Measurements from ENCODE around the gene WWOX.

Gene WWOX

DNA sequence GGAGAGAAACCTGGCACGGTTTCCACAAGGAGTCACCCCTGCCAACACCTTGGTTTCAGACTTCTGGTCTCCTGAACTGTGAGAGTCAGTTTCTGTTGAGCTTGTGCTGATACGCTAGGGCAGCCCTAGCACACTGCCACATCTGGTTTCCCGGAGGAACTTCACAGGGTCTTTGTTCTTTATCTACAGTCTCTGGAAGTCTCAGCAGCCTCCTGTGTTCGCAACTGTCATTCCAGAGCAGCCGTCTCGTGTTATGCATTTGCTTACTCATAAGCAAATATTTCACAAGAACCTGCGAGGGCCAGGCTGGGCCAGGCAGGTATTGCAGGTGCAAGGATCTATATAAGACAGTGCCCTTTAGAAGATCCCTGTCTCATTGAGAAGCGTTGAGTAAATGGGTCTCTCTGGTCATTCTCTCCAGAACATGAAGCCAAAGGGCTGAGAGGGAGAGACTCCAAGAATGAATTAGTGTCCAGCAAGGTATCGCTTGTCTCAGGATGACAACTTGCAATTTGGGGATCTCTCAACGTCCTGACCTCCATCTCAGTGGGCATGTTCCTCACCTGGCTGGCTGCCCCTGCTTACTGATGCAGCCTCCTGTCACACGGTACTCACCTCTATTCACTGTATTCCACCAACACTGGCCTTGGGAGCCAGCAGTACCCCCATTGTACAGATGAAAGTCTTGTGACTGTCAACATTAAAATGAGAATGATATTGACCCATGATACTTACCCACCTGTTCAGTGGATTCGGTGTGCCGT, 141.2 kb downstream of the WWOX start:
- no peaks in the 10 kb centered on the region for H3K9me3 Mint-ChIP-seq

DNA sequence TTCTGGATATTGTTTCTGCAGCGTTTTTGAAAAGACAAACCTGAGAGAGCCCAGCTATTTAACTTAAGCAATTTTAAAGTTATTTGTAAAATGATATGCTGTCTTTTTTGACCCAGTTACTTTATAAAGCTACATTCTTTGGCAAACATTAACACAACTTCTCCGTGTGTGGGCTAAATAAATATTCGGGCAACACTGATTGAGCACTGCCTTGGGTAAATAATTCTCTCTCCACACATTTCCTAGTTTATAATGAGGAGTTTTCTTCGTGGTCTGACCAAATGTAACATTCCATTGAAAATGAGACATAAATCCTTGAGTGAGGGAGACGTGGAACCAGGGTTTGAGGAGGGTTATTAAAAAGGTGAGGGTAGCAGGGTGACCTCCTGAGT, 142.8 kb downstream of the WWOX start:
- H3K27me3 Mint-ChIP-seq, result no peaks in the 10 kb centered on the region
- no peak overlapping the region for H3K27ac Mint-ChIP-seq
- no peaks in the 10 kb centered on the region for H3K9me3 Mint-ChIP-seq
- no peak overlapping the region for H3K4me3 Mint-ChIP-seq
- peaks cover 8% of the 10 kb centered on the region for H3K36me3 Mint-ChIP-seq
- no peaks in the 10 kb centered on the region for H3K4me1 Mint-ChIP-seq

More for the DNA sequence above, 141.2 kb downstream of the WWOX start:
- no peak overlapping the region for H3K4me3 Mint-ChIP-seq
- no peak overlapping the region for H3K27ac Mint-ChIP-seq
- H3K4me1 Mint-ChIP-seq, result no peaks in the 10 kb centered on the region
- H3K27me3 Mint-ChIP-seq, result no peaks in the 10 kb centered on the region
- peaks cover 6% of the 10 kb centered on the region for H3K36me3 Mint-ChIP-seq

DNA sequence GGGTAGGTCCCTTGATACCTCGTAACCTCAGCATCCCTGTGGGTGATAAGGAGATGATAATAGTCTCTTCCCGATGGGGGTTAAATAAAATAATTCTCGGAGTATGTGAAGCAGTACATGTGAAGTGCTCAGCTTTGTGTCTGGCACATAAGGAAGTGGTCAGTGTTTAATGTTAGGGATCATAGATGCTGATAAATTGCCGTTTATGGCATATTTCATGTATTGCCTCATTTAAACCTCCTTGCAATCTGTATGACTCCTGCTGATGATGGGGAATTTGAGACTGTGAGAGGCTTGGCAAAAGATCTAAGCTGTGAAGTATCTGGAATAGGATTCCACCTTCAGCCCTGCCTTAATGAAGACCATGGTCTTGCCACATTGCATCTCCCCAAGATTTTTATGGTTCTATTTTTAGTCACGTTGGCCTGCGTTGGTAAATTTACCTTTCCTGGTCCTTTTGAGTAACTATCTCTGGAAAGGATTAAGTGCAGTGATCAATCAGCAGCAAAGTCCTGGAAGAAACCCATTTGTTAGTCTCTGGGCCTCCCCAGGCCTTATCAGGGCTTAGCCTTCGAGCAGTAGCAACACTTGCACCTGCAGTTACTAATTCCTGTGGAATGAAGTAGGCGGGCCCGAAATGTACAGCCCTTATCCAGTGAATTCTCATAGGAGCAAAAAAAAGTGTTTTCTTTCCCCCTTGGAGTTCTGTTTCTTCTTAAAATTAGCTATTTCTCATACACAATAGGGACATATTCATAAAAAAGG, 144.9 kb downstream of the WWOX start:
- H3K9me3 Mint-ChIP-seq, result no peaks in the 10 kb centered on the region
- H3K4me1 Mint-ChIP-seq, result no peaks in the 10 kb centered on the region
- H3K27me3 Mint-ChIP-seq, result no peaks in the 10 kb centered on the region
- no peak overlapping the region for H3K27ac Mint-ChIP-seq
- no peak overlapping the region for H3K4me3 Mint-ChIP-seq
- peaks cover 11% of the 10 kb centered on the region for H3K36me3 Mint-ChIP-seq

DNA sequence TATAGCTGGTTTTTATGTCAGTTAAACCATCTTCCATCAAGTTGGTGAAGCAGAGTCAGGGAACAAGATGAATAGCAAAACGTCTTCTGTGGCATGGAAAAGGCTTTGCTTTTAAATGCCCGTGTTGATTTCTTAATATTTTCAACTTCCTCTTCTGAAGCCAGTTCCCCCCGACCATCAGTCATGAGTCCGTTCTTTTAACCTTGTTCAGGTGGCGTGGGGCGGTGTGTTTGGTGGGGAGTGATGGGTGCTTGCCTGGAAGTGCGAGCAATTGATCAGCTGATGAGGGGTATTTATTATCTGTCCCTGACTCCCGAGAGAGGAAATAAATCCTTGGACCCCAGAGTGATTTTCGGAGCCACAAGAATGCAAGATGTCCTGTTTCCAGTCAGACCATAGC, 147.1 kb downstream of the WWOX start:
- H3K36me3 Mint-ChIP-seq, result peaks cover 7% of the 10 kb centered on the region
- H3K27me3 Mint-ChIP-seq, result no peaks in the 10 kb centered on the region
- H3K4me3 Mint-ChIP-seq, result no peak overlapping the region
- H3K9me3 Mint-ChIP-seq, result no peaks in the 10 kb centered on the region
- no peaks in the 10 kb centered on the region for H3K4me1 Mint-ChIP-seq
- no peak overlapping the region for H3K27ac Mint-ChIP-seq

DNA sequence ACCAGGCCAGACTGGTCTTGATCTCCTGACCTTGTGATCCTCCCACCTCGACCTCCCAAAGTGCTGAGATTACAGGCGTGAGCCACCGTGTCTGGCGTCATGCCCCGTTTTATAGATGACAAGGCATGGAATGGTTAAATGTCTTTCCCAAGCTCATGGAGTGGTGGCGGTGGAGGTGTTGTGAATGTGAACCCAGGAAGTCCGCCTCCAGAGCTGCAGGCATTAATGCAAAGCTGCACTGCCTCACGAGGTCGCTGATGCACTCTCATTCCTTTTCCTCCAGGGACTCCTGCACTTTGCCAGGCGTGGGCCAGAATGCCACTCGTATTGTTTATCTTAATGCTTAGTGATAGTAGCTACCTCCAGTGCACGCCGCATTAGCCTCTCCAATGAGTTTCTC, 149.6 kb downstream of the WWOX start:
- Mint-ChIP-seq H3K27ac (no peak overlapping the region), H3K4me3 (no peak overlapping the region), H3K9me3 (no peaks in the 10 kb centered on the region), H3K27me3 (no peaks in the 10 kb centered on the region), H3K4me1 (no peaks in the 10 kb centered on the region), H3K36me3 (peaks cover 6% of the 10 kb centered on the region)

DNA sequence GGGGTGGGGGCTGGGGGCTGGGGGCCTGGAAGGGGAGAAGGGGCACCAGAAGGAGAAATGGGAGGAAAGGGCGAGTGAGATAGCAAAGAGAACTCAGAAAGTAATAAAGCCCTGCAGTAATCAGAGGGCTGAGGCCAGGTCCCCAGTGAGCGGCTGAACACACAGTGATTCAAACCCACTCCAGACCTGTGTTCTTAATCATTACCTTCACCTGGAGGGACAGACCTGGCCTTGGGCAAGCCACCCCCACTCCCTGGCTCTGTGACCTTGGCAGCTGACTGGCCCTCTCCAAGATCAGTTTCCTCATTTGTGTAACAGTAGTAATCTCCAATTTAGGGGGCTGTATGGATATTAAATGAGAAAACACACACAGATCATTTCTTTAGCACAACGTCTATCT, 150.4 kb downstream of the WWOX start:
- Mint-ChIP-seq H3K36me3 (peaks cover 6% of the 10 kb centered on the region), H3K4me1 (no peaks in the 10 kb centered on the region), H3K4me3 (no peak overlapping the region), H3K27ac (no peak overlapping the region), H3K9me3 (no peaks in the 10 kb centered on the region), H3K27me3 (no peaks in the 10 kb centered on the region)

DNA sequence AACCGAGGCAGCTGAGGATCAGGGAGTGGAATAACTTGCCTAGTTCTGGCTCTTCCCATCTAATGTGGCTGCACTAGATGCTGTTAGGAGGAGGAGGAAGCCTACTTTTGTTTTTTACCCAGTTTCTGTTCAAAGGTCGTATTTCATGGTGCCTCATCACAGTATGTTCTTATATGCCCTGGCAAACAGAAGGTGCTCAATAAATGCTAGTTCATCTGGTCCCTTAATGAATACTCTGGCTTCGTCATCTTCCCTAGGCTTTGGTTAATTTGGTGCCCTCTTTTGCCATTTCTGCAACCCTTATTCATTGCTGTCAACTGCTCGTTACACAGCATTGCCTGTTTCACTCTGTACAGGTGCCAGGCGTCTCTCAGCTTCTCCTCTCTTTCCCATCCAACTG, 151.7 kb downstream of the WWOX start:
- no peaks in the 10 kb centered on the region for H3K9me3 Mint-ChIP-seq
- H3K4me3 Mint-ChIP-seq, result no peak overlapping the region

DNA sequence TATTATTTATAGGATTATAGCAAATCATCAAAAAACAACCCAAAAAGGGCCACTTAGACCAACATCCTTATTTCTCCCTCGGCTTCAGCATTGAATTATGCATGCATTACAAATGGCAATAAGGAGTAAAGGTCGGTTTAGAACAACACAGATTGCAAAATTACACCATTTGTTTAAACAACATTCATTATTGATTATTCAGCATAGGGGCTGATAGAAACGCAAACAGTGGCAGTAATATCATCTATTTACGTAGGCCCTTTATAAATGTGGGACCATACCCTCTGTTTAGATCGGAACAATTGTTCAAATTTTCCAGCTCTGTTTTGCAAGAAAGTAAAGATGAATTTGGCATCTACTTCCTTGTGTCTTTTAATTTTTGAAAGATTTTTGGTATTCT, 153.3 kb downstream of the WWOX start:
- no peaks in the 10 kb centered on the region for H3K4me1 Mint-ChIP-seq
- no peaks in the 10 kb centered on the region for H3K9me3 Mint-ChIP-seq
- H3K27me3 Mint-ChIP-seq, result no peaks in the 10 kb centered on the region
- peaks cover 1% of the 10 kb centered on the region for H3K36me3 Mint-ChIP-seq
- H3K4me3 Mint-ChIP-seq, result no peak overlapping the region
- H3K27ac Mint-ChIP-seq, result no peak overlapping the region

More for the DNA sequence above, 151.7 kb downstream of the WWOX start:
- H3K4me1 Mint-ChIP-seq, result no peaks in the 10 kb centered on the region
- H3K27me3 Mint-ChIP-seq, result no peaks in the 10 kb centered on the region
- H3K36me3 Mint-ChIP-seq, result peaks cover 3% of the 10 kb centered on the region
- no peak overlapping the region for H3K27ac Mint-ChIP-seq

DNA sequence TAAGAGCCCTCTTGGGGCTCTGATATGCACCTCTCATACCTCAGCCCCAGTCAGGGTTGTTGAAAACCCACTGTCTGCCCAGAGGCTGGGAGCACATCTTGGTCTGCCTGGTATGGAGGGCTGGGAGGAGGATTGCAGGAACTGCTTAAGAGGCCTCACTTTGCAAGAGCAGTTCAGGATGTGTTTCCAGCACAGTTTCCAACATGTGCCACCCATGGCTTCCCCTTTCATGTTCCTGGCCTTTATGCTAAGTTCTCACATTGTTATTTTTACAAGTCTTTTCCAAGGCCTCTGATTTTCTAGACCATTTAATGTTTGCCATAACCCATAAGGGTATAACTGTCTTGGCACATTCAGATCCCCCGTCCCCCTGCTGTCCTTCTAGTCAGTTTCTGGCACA, 155.4 kb downstream of the WWOX start:
- H3K4me1 Mint-ChIP-seq, result no peaks in the 10 kb centered on the region
- no peaks in the 10 kb centered on the region for H3K9me3 Mint-ChIP-seq
- H3K27me3 Mint-ChIP-seq, result no peaks in the 10 kb centered on the region
- H3K27ac Mint-ChIP-seq, result no peak overlapping the region
- H3K36me3 Mint-ChIP-seq, result no peaks in the 10 kb centered on the region
- no peak overlapping the region for H3K4me3 Mint-ChIP-seq

DNA sequence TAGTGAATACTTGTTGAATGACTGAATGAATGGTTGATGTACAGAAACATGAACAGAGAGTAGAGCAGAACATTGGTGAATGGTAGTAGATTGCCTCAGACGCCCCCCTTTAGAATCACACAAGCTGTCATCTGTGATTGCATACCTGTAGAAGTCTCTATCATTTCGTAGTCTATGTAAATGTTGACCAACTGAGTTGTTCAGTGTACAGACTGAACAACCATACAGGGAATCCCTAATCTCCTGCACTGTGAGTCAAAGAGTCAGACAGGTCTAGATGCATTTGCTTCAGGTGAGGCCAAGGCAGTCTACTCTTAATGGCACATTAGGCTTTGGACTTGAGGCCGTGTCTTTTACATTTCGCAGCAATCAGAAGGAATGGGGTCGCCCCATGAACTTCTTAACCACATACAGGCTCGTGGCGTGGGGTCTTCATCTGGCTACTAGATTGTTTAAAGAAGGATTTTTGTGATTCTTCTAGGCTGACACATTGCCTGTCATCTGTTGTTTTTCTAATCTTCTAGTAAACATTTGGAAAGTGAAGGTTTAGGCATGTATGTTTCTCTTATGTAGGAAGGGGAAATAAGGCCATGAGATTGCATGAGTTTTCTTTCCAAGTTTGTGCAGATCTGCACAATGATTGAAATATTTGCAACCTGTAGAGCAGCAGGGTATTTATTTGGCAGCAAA, 157.4 kb downstream of the WWOX start:
- Mint-ChIP-seq H3K27ac (no peak overlapping the region), H3K4me1 (no peaks in the 10 kb centered on the region), H3K9me3 (no peaks in the 10 kb centered on the region), H3K36me3 (no peaks in the 10 kb centered on the region), H3K4me3 (no peak overlapping the region), H3K27me3 (no peaks in the 10 kb centered on the region)

DNA sequence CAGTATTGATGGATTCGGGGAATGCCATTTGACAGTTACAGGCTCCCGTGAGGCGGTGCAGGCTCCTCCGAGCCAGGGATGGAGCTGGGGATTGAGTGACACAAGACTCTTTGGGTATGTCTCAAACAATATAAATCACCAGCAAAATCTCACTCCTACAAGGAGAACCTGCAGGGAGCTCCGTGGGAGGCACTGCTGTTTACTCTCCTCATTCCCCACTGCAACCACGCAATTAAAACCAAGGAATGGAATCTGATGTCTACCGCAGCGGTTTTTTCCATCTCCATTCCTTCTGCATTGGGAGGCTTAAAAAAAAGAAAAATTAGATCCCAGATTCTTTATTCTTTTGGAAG, 157.9 kb downstream of the WWOX start:
- Mint-ChIP-seq H3K36me3 (no peaks in the 10 kb centered on the region), H3K9me3 (no peaks in the 10 kb centered on the region), H3K27ac (no peak overlapping the region), H3K4me1 (no peaks in the 10 kb centered on the region), H3K27me3 (no peaks in the 10 kb centered on the region), H3K4me3 (no peak overlapping the region)

DNA sequence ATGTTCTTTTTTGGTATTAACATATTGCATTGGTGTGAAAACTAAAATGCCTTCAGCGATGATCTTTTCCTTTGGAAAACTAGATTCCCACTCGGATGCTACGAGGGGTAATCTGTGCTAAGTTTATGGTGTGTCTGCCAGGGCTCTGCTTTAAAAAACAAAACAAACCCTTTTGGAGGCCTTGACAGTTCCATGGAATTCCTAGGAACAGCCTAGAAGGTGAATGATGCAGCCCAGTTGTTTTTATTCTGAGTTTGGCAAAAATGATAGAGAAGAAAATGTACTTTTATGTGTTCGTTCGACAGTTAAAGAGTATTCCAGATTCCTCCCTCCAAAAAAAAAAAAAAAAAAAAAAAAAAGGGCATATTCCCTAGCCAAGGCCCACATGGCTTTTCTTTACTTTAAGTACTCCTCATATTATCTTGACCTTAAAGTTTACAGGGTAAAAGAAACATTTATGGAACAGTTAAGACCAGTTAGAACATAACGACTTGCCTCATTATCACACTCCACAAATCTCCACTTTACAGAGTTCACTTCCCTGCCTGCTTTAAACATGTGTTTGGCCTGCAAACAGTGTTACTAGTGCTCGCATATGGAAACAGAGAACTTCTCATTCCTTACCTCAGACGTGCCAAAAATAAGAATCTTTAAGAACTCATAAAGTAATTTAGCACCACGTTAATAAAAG, 159.1 kb downstream of the WWOX start:
- H3K9me3 Mint-ChIP-seq, result no peaks in the 10 kb centered on the region
- no peaks in the 10 kb centered on the region for H3K27me3 Mint-ChIP-seq
- H3K27ac Mint-ChIP-seq, result no peak overlapping the region
- no peaks in the 10 kb centered on the region for H3K4me1 Mint-ChIP-seq
- peaks cover 6% of the 10 kb centered on the region for H3K36me3 Mint-ChIP-seq
- H3K4me3 Mint-ChIP-seq, result no peak overlapping the region

DNA sequence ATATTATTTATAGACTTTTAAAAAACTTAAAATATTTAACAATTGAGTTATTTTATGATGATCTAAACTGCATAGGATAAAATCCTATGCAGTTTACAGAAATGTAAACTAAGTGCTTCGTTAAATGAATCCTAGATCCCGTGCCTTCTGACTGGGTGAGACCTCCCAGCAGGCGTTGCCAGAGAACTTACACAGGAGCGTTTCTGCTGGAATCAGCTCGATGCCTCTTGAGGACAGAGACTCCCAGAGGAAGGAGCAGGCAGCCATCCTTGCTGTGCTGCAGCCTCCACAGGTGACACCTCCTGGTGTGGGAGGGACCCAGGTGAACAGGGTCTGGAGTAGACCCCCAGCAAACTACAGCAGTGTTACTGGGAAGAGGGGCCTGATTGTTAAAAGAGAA, 160.4 kb downstream of the WWOX start:
- H3K9me3 Mint-ChIP-seq, result no peaks in the 10 kb centered on the region
- H3K27ac Mint-ChIP-seq, result no peak overlapping the region
- H3K4me3 Mint-ChIP-seq, result no peak overlapping the region
- peaks cover 7% of the 10 kb centered on the region for H3K36me3 Mint-ChIP-seq
- no peaks in the 10 kb centered on the region for H3K4me1 Mint-ChIP-seq
- H3K27me3 Mint-ChIP-seq, result no peaks in the 10 kb centered on the region

DNA sequence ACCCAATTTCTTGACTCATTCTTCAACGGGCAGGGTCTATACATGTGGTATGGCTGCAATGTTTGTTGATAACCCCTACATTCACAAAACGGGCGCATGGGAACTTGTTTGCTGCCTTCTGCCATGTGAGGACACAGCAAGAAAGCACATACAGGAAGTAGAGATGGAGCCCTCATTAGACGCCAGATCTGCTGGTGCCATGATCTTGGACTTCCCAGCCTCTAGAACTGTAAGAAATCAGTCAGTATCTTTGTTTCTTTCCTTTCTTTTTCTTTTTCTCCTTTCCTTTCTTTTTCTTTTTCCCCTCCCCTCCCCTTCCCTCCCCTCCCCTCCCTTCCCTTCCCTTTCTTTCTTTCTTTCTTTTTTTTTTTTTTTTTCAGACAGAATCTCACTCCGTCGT, 165.2 kb downstream of the WWOX start:
- peaks cover 15% of the 10 kb centered on the region for H3K36me3 Mint-ChIP-seq
- H3K9me3 Mint-ChIP-seq, result no peaks in the 10 kb centered on the region
- H3K4me3 Mint-ChIP-seq, result no peak overlapping the region
- no peak overlapping the region for H3K27ac Mint-ChIP-seq
- no peaks in the 10 kb centered on the region for H3K27me3 Mint-ChIP-seq
- H3K4me1 Mint-ChIP-seq, result no peaks in the 10 kb centered on the region

DNA sequence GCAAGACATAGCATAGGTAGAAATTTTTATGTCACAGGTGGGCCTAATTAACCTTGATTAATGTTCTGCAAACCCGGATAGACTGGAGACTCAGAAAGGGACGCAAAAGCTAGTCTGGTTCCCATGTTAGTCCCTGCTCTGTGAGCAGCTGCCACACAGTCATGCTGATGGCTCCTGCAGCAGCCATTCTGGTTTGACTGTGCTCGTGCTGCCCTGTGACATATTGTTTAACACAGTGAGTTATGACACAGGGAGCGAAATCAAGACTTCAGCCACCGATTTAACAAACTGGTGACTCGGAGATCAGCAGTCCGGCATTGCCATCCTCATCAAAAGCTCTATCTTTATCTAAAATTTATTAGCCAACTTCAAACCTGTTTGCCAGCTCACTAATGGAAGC, 169.8 kb downstream of the WWOX start:
- no peaks in the 10 kb centered on the region for H3K4me1 Mint-ChIP-seq
- H3K36me3 Mint-ChIP-seq, result peaks cover 18% of the 10 kb centered on the region
- no peak overlapping the region for H3K27ac Mint-ChIP-seq
- H3K9me3 Mint-ChIP-seq, result no peaks in the 10 kb centered on the region
- H3K4me3 Mint-ChIP-seq, result no peak overlapping the region
- no peaks in the 10 kb centered on the region for H3K27me3 Mint-ChIP-seq

DNA sequence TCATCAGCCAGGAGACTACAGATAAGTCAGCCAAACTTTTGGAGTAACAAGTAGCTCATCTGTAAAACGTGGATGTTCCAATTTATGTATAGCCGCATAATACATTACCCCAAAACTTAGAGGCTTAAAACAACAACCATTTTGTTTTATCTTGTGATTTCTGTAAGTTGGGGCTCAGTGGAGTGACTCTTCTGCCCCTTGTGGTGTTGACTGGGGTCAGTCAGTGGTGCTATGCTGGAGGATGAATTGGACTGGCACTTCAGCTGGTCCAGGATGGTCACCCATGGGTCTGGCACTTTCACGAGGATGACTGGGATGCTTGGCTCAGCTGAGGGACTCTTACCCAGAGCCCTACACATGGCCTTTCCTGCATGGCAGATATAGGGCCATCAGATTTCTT, 172.5 kb downstream of the WWOX start:
- H3K9me3 Mint-ChIP-seq, result no peaks in the 10 kb centered on the region

More for the DNA sequence above, 172.5 kb downstream of the WWOX start:
- Mint-ChIP-seq H3K4me3 (no peak overlapping the region), H3K4me1 (no peaks in the 10 kb centered on the region), H3K27me3 (no peaks in the 10 kb centered on the region), H3K36me3 (peaks cover 13% of the 10 kb centered on the region), H3K27ac (no peak overlapping the region)

Data from activated naive CD4-positive, alpha-beta T cell treated with anti-CD3 and anti-CD28 coated beads, Interleukin-2, amount 50 U/mL, for 24 hours (primary cell).